ENCODE measurements around the gene GARRE1. TPM values are rescaled to one million over a fixed set of nuclear protein-coding genes. Genes with fewer than 3 reads are reported as not detected.

GARRE1 gene
- total and polyA plus RNA-seq, 4 donors = 6.7 to 69.0 (median 14.7) TPM

GRCh38 chr19:34209726-34210125 is 44.6 kb upstream of the GARRE1 start:
- Histone ChIP-seq H3K9ac (ENCODE audit: insufficient read depth in 1 of 2, low read length in 2 of 2) (no peak overlapping the region), H3K36me3 (ENCODE audit: control insufficient read depth in 4 of 4, insufficient read depth in 4 of 4, low read length in 4 of 4) (peaks cover 11 to 39% (median 19%) of the 10 kb centered on the region in 4 donors), H3K27ac (ENCODE audit: low read depth in 1 of 2, low read length in 1 of 2) (no peak overlapping the region), H3K4me1 (ENCODE audit: control insufficient read depth in 5 of 5, insufficient read depth in 5 of 5, low read length in 5 of 5) (no peaks in the 10 kb centered on the region), H3K4me3 (no peak overlapping the region), H3K9me3 (ENCODE audit: control insufficient read depth in 4 of 4, insufficient read depth in 3 of 4, low read length in 3 of 4) (no peaks in the 10 kb centered on the region), H3K27me3 (ENCODE audit: control insufficient read depth in 3 of 3, insufficient read depth in 3 of 3, low read length in 2 of 3) (no peaks in the 10 kb centered on the region)
- ATAC-seq (ENCODE audit: insufficient read depth, low FRiP score) = no peak
- TF ChIP-seq CTCF (IDR thresholded peaks at IDR 0.05; ENCODE audit: control extremely low read depth, extremely low read depth) = no peak
- DNase-seq = no peak
- 83% methylated on average over 4 of the region's 4 CpGs for WGBS, 2 donors

GRCh38 chr19:34213283-34213682 is 41.1 kb upstream of the GARRE1 start:
- no peaks in the 10 kb centered on the region for H3K27me3 ChIP-seq (ENCODE audit: control insufficient read depth in 3 of 3, insufficient read depth in 3 of 3, low read length in 2 of 3)
- no peaks in the 10 kb centered on the region for H3K9me3 ChIP-seq (ENCODE audit: control insufficient read depth in 4 of 4, insufficient read depth in 3 of 4, low read length in 3 of 4)
- WGBS, 2 donors = 90 to 92% methylated on average over 2 of the region's 2 CpGs
- peaks cover 13 to 40% (median 21%) of the 10 kb centered on the region in 4 donors for H3K36me3 ChIP-seq (ENCODE audit: control insufficient read depth in 4 of 4, insufficient read depth in 4 of 4, low read length in 4 of 4)
- H3K27ac ChIP-seq (ENCODE audit: low read depth in 1 of 2, low read length in 1 of 2) = no peak overlapping the region
- no peak for TF ChIP-seq CTCF (IDR thresholded peaks at IDR 0.05; ENCODE audit: control extremely low read depth, extremely low read depth)
- no peak overlapping the region for H3K4me3 ChIP-seq
- H3K4me1 ChIP-seq (ENCODE audit: control insufficient read depth in 5 of 5, insufficient read depth in 5 of 5, low read length in 5 of 5) = peaks cover 0 to 1% (median 0%) of the 10 kb centered on the region in 5 donors
- no peak for DNase-seq
- H3K9ac ChIP-seq (ENCODE audit: insufficient read depth in 1 of 2, low read length in 2 of 2) = no peak overlapping the region
- ATAC-seq (ENCODE audit: insufficient read depth, low FRiP score) = no peak

DNA sequence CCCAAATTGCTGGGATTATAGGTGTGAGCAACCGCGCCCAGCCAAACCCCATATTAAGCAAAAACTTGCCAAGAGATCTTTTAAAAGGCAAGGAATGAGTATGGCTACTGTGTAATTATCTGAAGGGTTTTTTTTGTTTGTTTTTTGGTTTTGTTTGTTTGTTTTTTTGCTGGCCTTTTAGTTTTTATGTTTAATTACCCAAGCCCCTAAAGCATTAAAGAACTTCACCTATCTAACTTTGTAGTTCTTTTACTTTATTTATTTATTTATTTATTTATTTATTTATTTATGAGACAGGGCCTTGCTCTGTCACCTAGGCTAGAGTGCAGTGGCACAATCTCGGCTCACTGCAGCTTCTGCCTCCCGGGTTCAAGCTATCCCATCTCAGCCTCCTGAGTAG is 40.3 kb upstream of the GARRE1 start:
- no peak overlapping the region for H3K4me3 ChIP-seq
- TF ChIP-seq CTCF (IDR thresholded peaks at IDR 0.05; ENCODE audit: control extremely low read depth, extremely low read depth) = no peak
- H3K4me1 ChIP-seq (ENCODE audit: control insufficient read depth in 5 of 5, insufficient read depth in 5 of 5, low read length in 5 of 5) = peaks cover 0 to 1% (median 0%) of the 10 kb centered on the region in 5 donors
- no peak for DNase-seq
- ATAC-seq (ENCODE audit: insufficient read depth, low FRiP score) = no peak
- no peaks in the 10 kb centered on the region for H3K27me3 ChIP-seq (ENCODE audit: control insufficient read depth in 3 of 3, insufficient read depth in 3 of 3, low read length in 2 of 3)
- WGBS, 2 donors = 96 to 99% methylated on average over 4 of the region's 4 CpGs
- no peak overlapping the region for H3K27ac ChIP-seq (ENCODE audit: low read depth in 1 of 2, low read length in 1 of 2)
- H3K9me3 ChIP-seq (ENCODE audit: control insufficient read depth in 4 of 4, insufficient read depth in 3 of 4, low read length in 3 of 4) = no peaks in the 10 kb centered on the region
- no peak overlapping the region for H3K9ac ChIP-seq (ENCODE audit: insufficient read depth in 1 of 2, low read length in 2 of 2)
- H3K36me3 ChIP-seq (ENCODE audit: control insufficient read depth in 4 of 4, insufficient read depth in 4 of 4, low read length in 4 of 4) = peaks cover 13 to 36% (median 18%) of the 10 kb centered on the region in 4 donors

Measured in lung (tissue), 12 donors.